ENCODE results near the gene SELENOI. TPM values are rescaled to one million over a fixed set of nuclear protein-coding genes. Genes with fewer than 3 reads are reported as not detected.
A peak's percentile ranks its signal among the peaks of the same experiment; 100 is the strongest.

The SELENOI gene
- total and polyA plus RNA-seq, 2 experiments from 2014 or later = 8.4 to 67.8 TPM

DNA sequence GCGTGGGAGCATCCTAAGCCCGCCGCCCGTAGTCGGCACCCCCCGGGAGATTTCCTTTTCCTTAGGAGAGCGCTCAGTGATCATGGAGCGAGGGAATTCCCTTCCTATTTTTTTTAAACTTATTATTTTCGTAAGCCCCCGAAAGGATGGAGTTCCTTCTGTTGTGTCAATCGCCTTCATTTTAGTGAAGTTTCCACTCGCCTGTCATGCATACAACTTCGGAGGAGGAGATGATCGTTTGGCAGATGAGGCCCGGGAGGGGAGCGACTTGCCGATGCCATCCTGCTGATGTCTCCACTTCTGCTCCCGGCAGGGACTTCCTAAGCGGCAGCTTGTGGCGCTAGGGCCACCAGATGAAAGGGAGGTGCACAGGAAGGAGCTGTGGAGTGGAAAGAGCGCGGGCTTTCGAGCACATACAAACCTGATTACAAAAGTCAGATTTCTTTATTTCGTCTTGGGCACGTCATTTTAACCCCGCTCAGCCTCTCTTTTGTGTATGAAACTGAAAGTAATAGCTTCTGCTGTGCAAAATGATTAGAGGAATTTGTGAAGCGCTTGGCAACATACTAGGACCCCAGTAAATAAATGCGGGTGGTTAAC is 611 bp downstream of the SELENOI start, which contains the start of gene ADGRF3:
TSS of gene ADGRF3 (minus strand) at position 336 of the 600 bp plus-strand sequence. CDS start 555 bp downstream, outside the sequence.
- peak within 1 kb of the TSS; percentile 33; the same call in 1 of the 2 replicates for H2AFZ ChIP-seq
- TF ChIP-seq JUNB (IDR thresholded peaks at IDR 0.05; ENCODE audit: unreplicated experiment) = no peak
- TF ChIP-seq EZH2phosphoT487 (IDR thresholded peaks at IDR 0.05; ENCODE audit: unreplicated experiment) = no peak
- TF ChIP-seq, protein P1, sequence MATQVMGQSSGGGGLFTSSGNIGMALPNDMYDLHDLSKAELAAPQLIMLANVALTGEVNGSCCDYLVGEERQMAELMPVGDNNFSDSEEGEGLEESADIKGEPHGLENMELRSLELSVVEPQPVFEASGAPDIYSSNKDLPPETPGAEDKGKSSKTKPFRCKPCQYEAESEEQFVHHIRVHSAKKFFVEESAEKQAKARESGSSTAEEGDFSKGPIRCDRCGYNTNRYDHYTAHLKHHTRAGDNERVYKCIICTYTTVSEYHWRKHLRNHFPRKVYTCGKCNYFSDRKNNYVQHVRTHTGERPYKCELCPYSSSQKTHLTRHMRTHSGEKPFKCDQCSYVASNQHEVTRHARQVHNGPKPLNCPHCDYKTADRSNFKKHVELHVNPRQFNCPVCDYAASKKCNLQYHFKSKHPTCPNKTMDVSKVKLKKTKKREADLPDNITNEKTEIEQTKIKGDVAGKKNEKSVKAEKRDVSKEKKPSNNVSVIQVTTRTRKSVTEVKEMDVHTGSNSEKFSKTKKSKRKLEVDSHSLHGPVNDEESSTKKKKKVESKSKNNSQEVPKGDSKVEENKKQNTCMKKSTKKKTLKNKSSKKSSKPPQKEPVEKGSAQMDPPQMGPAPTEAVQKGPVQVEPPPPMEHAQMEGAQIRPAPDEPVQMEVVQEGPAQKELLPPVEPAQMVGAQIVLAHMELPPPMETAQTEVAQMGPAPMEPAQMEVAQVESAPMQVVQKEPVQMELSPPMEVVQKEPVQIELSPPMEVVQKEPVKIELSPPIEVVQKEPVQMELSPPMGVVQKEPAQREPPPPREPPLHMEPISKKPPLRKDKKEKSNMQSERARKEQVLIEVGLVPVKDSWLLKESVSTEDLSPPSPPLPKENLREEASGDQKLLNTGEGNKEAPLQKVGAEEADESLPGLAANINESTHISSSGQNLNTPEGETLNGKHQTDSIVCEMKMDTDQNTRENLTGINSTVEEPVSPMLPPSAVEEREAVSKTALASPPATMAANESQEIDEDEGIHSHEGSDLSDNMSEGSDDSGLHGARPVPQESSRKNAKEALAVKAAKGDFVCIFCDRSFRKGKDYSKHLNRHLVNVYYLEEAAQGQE (IDR thresholded peaks at IDR 0.05; ENCODE audit: unreplicated experiment) = no peak
- TF ChIP-seq, protein P2, sequence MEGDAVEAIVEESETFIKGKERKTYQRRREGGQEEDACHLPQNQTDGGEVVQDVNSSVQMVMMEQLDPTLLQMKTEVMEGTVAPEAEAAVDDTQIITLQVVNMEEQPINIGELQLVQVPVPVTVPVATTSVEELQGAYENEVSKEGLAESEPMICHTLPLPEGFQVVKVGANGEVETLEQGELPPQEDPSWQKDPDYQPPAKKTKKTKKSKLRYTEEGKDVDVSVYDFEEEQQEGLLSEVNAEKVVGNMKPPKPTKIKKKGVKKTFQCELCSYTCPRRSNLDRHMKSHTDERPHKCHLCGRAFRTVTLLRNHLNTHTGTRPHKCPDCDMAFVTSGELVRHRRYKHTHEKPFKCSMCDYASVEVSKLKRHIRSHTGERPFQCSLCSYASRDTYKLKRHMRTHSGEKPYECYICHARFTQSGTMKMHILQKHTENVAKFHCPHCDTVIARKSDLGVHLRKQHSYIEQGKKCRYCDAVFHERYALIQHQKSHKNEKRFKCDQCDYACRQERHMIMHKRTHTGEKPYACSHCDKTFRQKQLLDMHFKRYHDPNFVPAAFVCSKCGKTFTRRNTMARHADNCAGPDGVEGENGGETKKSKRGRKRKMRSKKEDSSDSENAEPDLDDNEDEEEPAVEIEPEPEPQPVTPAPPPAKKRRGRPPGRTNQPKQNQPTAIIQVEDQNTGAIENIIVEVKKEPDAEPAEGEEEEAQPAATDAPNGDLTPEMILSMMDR (conservative IDR thresholded peaks at IDR 0.05; ENCODE audit: low read depth in 2 of 2) = no peak
- TF ChIP-seq CREB1 (CRISPR knock-in tag; IDR thresholded peaks at IDR 0.05; ENCODE audit: low read depth) = no peak
- TF ChIP-seq, protein P3, sequence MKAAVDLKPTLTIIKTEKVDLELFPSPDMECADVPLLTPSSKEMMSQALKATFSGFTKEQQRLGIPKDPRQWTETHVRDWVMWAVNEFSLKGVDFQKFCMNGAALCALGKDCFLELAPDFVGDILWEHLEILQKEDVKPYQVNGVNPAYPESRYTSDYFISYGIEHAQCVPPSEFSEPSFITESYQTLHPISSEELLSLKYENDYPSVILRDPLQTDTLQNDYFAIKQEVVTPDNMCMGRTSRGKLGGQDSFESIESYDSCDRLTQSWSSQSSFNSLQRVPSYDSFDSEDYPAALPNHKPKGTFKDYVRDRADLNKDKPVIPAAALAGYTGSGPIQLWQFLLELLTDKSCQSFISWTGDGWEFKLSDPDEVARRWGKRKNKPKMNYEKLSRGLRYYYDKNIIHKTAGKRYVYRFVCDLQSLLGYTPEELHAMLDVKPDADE (IDR thresholded peaks at IDR 0.05) = no peak
- TF ChIP-seq POLR2AphosphoS5 (IDR thresholded peaks at IDR 0.05; ENCODE audit: low read depth) = no peak
- TF ChIP-seq EZH2 (IDR thresholded peaks at IDR 0.05; ENCODE audit: low read depth, unreplicated experiment) = no peak
- TF ChIP-seq NANOG (IDR thresholded peaks at IDR 0.05; ENCODE audit: borderline replicate concordance) = no peak
- no peak for TF ChIP-seq ZNF114 (CRISPR knock-in tag; IDR thresholded peaks at IDR 0.05)
- no peak for TF ChIP-seq ZNF331 (CRISPR knock-in tag; IDR thresholded peaks at IDR 0.05; ENCODE audit: low read depth)
- TF ChIP-seq STAT1 (IDR thresholded peaks at IDR 0.05; ENCODE audit: unreplicated experiment) = no peak
- TF ChIP-seq, protein P4, sequence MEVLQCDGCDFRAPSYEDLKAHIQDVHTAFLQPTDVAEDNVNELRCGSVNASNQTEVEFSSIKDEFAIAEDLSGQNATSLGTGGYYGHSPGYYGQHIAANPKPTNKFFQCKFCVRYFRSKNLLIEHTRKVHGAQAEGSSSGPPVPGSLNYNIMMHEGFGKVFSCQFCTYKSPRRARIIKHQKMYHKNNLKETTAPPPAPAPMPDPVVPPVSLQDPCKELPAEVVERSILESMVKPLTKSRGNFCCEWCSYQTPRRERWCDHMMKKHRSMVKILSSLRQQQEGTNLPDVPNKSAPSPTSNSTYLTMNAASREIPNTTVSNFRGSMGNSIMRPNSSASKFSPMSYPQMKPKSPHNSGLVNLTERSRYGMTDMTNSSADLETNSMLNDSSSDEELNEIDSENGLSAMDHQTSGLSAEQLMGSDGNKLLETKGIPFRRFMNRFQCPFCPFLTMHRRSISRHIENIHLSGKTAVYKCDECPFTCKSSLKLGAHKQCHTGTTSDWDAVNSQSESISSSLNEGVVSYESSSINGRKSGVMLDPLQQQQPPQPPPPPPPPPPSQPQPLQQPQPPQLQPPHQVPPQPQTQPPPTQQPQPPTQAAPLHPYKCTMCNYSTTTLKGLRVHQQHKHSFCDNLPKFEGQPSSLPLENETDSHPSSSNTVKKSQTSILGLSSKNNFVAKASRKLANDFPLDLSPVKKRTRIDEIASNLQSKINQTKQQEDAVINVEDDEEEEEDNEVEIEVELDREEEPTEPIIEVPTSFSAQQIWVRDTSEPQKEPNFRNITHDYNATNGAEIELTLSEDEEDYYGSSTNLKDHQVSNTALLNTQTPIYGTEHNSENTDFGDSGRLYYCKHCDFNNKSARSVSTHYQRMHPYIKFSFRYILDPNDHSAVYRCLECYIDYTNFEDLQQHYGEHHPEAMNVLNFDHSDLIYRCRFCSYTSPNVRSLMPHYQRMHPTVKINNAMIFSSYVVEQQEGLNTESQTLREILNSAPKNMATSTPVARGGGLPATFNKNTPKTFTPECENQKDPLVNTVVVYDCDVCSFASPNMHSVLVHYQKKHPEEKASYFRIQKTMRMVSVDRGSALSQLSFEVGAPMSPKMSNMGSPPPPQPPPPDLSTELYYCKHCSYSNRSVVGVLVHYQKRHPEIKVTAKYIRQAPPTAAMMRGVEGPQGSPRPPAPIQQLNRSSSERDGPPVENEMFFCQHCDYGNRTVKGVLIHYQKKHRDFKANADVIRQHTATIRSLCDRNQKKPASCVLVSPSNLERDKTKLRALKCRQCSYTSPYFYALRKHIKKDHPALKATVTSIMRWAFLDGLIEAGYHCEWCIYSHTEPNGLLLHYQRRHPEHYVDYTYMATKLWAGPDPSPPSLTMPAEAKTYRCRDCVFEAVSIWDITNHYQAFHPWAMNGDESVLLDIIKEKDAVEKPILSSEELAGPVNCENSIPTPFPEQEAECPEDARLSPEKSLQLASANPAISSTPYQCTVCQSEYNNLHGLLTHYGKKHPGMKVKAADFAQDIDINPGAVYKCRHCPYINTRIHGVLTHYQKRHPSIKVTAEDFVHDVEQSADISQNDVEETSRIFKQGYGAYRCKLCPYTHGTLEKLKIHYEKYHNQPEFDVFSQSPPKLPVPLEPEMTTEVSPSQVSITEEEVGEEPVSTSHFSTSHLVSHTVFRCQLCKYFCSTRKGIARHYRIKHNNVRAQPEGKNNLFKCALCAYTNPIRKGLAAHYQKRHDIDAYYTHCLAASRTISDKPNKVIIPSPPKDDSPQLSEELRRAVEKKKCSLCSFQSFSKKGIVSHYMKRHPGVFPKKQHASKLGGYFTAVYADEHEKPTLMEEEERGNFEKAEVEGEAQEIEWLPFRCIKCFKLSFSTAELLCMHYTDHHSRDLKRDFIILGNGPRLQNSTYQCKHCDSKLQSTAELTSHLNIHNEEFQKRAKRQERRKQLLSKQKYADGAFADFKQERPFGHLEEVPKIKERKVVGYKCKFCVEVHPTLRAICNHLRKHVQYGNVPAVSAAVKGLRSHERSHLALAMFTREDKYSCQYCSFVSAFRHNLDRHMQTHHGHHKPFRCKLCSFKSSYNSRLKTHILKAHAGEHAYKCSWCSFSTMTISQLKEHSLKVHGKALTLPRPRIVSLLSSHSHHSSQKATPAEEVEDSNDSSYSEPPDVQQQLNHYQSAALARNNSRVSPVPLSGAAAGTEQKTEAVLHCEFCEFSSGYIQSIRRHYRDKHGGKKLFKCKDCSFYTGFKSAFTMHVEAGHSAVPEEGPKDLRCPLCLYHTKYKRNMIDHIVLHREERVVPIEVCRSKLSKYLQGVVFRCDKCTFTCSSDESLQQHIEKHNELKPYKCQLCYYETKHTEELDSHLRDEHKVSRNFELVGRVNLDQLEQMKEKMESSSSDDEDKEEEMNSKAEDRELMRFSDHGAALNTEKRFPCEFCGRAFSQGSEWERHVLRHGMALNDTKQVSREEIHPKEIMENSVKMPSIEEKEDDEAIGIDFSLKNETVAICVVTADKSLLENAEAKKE (CRISPR knock-in tag; IDR thresholded peaks at IDR 0.05) = no peak
- no peaks in the 10 kb centered on the region for H3K36me3 ChIP-seq (ENCODE audit: insufficient read depth)
- no peaks in the 10 kb centered on the region; the same call in 1 of the 2 replicates for H4K20me1 ChIP-seq (replicated peaks; ENCODE audit: insufficient read depth)
- peak within 1 kb of the TSS; percentile 97 for H3K27ac ChIP-seq (ENCODE audit: low read depth)
- H3K4me1 ChIP-seq (ENCODE audit: insufficient read depth) = peaks cover 18% of the 10 kb centered on the region
- DNase-seq (ENCODE audit: low spot score) = peak; percentile 59
- no peaks in the 10 kb centered on the region for H3K27me3 ChIP-seq (ENCODE audit: insufficient read depth)
- Mint-ChIP-seq H3K9me3 (no peaks in the 10 kb centered on the region), H3K36me3 (ENCODE audit: low read depth) (no peaks in the 10 kb centered on the region), H3K4me1 (peaks cover 18% of the 10 kb centered on the region), H3K4me3 (peak within 1 kb of the TSS; percentile 94), H3K27ac (peak within 1 kb of the TSS; percentile 98), H3K27me3 (ENCODE audit: insufficient read depth, low read depth, poor library complexity) (peaks cover 5% of the 10 kb centered on the region)
- H3K4me2 ChIP-seq = peak within 1 kb of the TSS; percentile 92
- ATAC-seq = peak; percentile 40
- H3K9me2 ChIP-seq (ENCODE audit: insufficient read depth) = no peaks in the 10 kb centered on the region
- H3F3A ChIP-seq (replicated peaks; ENCODE audit: low read depth) = no peaks in the 10 kb centered on the region
- peaks cover 64% of the 10 kb centered on the region for H3K79me2 ChIP-seq (replicated peaks; ENCODE audit: insufficient read depth)
- H3K4me3 ChIP-seq = peak within 1 kb of the TSS; percentile 82
